Measurements from ENCODE around the gene MUC5B.
"Not testable (repeated sequence)": the region's sequence is repeated elsewhere in the genome, so short reads cannot be mapped to it uniquely, and the experiment has no call there.

MUC5B gene

GRCh38 chr11:1251236-1251770 lies 28.4 kb downstream of the MUC5B start:
- no peak for DNase-seq (ENCODE audit: low spot score)

GRCh38 chr11:1252371-1253102 lies 29.7 kb downstream of the MUC5B start:
- no peak for DNase-seq (ENCODE audit: low spot score)

GRCh38 chr11:1253103-1253485 lies 30.2 kb downstream of the MUC5B start:
- DNase-seq (ENCODE audit: low spot score) = no peak

- DNase-seq (ENCODE audit: low spot score) = no peak
Measured at GRCh38 chr11:1254086-1254648, 31.3 kb downstream of the MUC5B start.

- DNase-seq (ENCODE audit: low spot score) = no peak
Measured at GRCh38 chr11:1254733-1255132, 31.9 kb downstream of the MUC5B start.

- DNase-seq (ENCODE audit: low spot score) = no peak
Measured at GRCh38 chr11:1255151-1255550, 32.3 kb downstream of the MUC5B start.

DNA sequence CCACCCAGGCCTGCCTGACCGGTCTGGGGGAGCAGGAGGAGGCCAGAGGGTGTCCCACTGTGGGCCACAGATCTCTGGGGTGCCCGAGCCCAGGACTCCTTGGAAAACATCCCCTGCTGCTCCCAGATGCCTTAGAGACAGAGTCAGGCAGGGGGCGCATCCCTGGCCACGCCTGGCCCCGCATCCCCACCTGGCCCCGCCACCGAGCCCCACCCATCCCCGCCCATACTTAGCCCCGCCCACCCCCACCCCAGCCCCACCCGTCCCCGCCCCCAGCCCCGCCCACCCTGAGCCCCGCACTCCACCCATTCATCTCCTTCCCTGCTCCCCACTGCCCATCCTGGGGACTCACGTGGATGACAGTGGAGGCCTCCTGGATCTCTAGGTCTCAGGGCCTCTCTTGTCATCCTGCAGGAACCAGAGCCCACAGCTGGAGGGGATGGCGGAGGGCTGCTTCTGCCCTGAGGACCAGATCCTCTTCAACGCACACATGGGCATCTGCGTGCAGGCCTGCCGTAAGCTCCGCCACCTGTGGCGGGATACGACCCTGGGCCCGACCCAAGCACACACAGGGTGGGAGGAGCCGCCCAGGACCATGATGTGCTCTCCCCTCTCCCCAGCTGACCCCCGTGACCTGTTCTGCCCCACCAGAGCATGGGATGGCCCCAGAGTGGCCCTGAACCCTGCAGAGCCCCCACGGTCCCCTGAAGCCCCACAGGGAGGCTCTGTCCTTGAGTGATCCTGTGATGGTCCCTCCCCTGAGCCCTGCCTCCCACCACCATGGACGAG lies 33.6 kb downstream of the MUC5B start:
- DNase-seq (ENCODE audit: low spot score) = no peak

- DNase-seq (ENCODE audit: low spot score) = no peak
Measured at GRCh38 chr11:1257366-1257765, 34.5 kb downstream of the MUC5B start.

- DNase-seq (ENCODE audit: low spot score) = no peak
Measured at GRCh38 chr11:1257916-1258315, 35.0 kb downstream of the MUC5B start.

DNA sequence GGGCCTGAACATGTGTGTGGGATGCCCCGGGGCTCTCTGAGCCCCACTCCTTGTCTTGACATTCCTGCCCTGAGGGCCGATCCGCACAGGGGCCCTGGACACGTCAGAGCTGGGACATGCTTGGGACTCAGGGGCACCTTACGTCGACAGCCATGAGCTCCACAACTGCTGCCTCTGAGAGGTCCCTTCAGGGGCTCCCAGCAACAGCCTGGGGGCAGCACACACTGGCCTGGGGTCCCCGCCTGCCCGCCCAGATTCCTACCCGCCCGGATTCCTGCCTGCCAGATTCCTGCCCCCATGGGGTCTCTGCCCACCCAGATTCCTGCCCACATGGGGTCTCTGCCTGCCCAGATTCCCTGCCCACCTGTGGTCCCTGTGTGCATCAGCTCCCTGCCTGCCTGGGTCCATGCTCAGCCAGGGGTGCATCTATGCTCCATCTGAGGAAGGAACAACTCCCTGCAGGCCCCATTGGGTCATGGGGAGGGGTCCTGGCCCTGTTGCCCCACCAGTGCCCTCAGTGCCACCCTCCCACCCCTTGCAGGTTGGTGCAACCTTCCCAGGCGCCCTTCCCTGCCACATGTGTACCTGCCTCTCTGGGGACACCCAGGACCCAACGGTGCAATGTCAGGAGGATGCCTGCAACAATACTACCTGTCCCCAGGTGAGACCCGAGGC lies 35.7 kb downstream of the MUC5B start:
- no peak for DNase-seq (ENCODE audit: low spot score)

DNA sequence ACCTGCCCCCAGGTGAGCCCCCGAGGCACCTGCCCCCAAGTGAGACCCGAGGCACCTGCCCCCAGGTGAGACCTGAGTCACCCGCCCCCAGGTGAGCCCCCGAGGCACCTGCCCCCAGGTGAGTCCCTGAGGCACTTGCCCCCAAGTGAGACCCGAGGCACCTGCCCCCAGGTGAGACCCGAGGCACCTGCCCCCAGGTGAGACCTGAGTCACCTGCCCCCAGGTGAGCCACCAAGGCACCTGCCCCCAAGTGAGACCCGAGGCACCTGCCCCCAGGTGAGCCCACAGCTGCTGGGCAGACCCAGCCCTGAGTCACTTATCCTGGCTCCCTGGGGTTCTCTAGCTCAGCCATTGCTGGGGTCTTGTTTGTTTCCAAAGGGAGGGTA lies 36.2 kb downstream of the MUC5B start:
- no peak for DNase-seq (ENCODE audit: low spot score)

DNA sequence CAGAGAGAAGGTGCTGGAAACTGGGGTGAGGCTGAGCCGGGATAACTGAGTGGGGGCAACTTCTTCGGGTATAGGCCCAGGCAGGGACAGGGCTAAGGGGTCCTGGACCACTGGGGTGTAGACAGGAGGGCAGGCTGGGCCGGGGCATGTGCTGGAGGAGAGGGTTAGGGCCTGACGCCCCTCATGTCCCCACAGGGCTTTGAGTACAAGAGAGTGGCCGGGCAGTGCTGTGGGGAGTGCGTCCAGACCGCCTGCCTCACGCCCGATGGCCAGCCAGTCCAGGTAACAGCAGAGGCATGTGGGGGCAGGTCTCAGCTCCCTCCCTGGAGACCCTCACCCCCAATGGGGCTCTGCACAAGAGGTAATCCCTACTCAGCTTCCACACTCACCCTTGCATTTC lies 36.7 kb downstream of the MUC5B start:
- DNase-seq (ENCODE audit: low spot score) = no peak

- no peak for DNase-seq (ENCODE audit: low spot score)
Measured at GRCh38 chr11:1260023-1260501, 37.2 kb downstream of the MUC5B start.

DNA sequence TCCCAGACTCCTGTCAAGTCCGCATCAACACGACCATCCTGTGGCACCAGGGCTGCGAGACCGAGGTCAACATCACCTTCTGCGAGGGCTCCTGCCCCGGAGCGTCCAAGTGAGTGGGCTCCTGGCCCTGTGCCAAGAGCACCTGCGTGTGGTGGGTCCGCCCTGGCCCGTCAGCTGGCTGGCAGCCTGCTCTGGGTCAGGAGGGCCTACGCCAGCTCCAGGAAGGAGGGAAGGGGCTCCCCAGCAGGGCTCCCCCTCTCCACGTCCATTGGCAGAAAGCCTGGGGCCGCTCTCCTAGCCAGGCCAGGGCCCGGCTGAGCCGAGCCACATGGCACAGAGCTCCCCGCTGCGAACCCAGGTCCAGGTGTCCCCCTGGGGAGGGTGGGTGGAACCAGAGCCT lies 37.8 kb downstream of the MUC5B start:
- no peak for DNase-seq (ENCODE audit: low spot score)

GRCh38 chr11:1261241-1262071 lies 38.6 kb downstream of the MUC5B start:
- no peak for DNase-seq (ENCODE audit: low spot score)

- DNase-seq (ENCODE audit: low spot score) = peak; percentile 91
Measured at GRCh38 chr11:1262172-1263006, 39.5 kb downstream of the MUC5B start.

- DNase-seq (ENCODE audit: low spot score) = no peak
Measured at GRCh38 chr11:1263010-1263409, 40.1 kb downstream of the MUC5B start.

DNA sequence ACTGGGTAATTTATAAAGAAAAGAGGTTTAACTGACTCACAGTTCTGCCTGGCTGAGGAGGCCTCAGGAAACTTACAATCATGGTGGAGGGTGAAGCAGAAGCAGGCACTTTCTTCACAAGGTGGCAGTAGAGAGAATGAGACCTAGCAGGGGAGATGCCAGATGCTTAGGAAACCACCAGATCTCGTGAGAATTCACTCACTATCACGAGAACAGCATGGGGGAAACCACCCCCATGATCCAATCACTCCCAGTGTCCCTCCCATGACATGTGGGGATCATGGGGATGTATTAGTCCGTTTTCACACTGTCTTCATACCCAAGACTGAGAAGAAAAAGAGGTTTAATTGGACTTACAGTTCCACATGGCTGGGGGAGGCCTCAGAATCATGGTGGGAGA lies 41.6 kb downstream of the MUC5B start:
- not testable (repeated sequence) for DNase-seq (ENCODE audit: low spot score)

- DNase-seq (ENCODE audit: low spot score) = not testable (repeated sequence)
Measured at GRCh38 chr11:1265480-1265879, 42.6 kb downstream of the MUC5B start.

- not testable (repeated sequence) for DNase-seq (ENCODE audit: low spot score)
Measured at GRCh38 chr11:1266976-1267375, 44.1 kb downstream of the MUC5B start.
